ENCODE measurements around the gene RBM15.

The RBM15 gene

GRCh38 chr1:110380672-110381283 lies 41.6 kb downstream of the RBM15 start:
- no CpG with 5 or more reads among the region's 10 CpGs for WGBS (ENCODE audit: extremely low coverage, insufficient coverage, insufficient read length)

GRCh38 chr1:110383251-110383990 lies 44.2 kb downstream of the RBM15 start:
- no peak overlapping the region for H3K4ac ChIP-seq (ENCODE audit: low read depth, low read length)
- no peak overlapping the region for H4K91ac ChIP-seq (ENCODE audit: low read depth, low read length)
- no peak overlapping the region for H3K4me2 ChIP-seq (ENCODE audit: low read length)
- no peak overlapping the region for H2BK12ac ChIP-seq (ENCODE audit: low read length)
- no peaks in the 10 kb centered on the region for H3K4me1 ChIP-seq (ENCODE audit: control insufficient read depth in 1 of 2, insufficient read depth in 2 of 2, low read length in 2 of 2)
- no peak overlapping the region for H2BK120ac ChIP-seq (ENCODE audit: insufficient read depth, low read length, poor library complexity)
- H3K9ac ChIP-seq (ENCODE audit: low read length), result no peak overlapping the region
- no peaks in the 10 kb centered on the region for H3K9me3 ChIP-seq (ENCODE audit: insufficient read depth, low read depth, low read length)
- no peak overlapping the region for H4K8ac ChIP-seq (ENCODE audit: low read depth, low read length)
- WGBS (ENCODE audit: extremely low coverage, insufficient coverage, insufficient read length), result no CpG with 5 or more reads among the region's 5 CpGs
- DNase-seq, result no peak
- H3K14ac ChIP-seq (ENCODE audit: low read length), result no peak overlapping the region
- no peak overlapping the region for H2AK5ac ChIP-seq (ENCODE audit: low read length)
- H3K27ac ChIP-seq (ENCODE audit: low read depth, low read length), result no peak overlapping the region
- H3K79me1 ChIP-seq (ENCODE audit: low read length), result no peaks in the 10 kb centered on the region
- no peak overlapping the region for H3K4me3 ChIP-seq (ENCODE audit: low read depth, low read length)
- H4K12ac ChIP-seq (ENCODE audit: low read depth, low read length), result no peak overlapping the region
- H2BK5ac ChIP-seq (ENCODE audit: low read depth, low read length, poor library complexity), result no peak overlapping the region
- no peaks in the 10 kb centered on the region for H3K79me2 ChIP-seq (ENCODE audit: control insufficient read depth, insufficient read depth, low read length, poor library complexity)
- H2AFZ ChIP-seq (ENCODE audit: insufficient read depth, low read length, poor library complexity), result no peak overlapping the region
- H3K27me3 ChIP-seq (ENCODE audit: insufficient read depth, low read length), result no peaks in the 10 kb centered on the region
- H3K18ac ChIP-seq (ENCODE audit: low read length), result no peak overlapping the region
- H3K23ac ChIP-seq (ENCODE audit: low read length), result no peak overlapping the region
- peaks cover 1 to 3% of the 10 kb centered on the region in 2 experiments for H3K36me3 ChIP-seq (ENCODE audit: control insufficient read depth in 1 of 2, insufficient read depth in 2 of 2, low read length in 2 of 2)

More at GRCh38 chr1:110380672-110381283, 41.6 kb downstream of the RBM15 start:
- Histone ChIP-seq H3K79me1 (ENCODE audit: low read length) (no peaks in the 10 kb centered on the region), H3K4ac (ENCODE audit: low read depth, low read length) (no peak overlapping the region), H3K4me1 (ENCODE audit: control insufficient read depth in 1 of 2, insufficient read depth in 2 of 2, low read length in 2 of 2) (no peaks in the 10 kb centered on the region), H2BK5ac (ENCODE audit: low read depth, low read length, poor library complexity) (no peak overlapping the region), H3K27ac (ENCODE audit: low read depth, low read length) (no peak overlapping the region), H3K9ac (ENCODE audit: low read length) (no peak overlapping the region), H4K12ac (ENCODE audit: low read depth, low read length) (no peak overlapping the region), H2BK120ac (ENCODE audit: insufficient read depth, low read length, poor library complexity) (no peak overlapping the region), H3K9me3 (ENCODE audit: insufficient read depth, low read depth, low read length) (no peaks in the 10 kb centered on the region), H4K8ac (ENCODE audit: low read depth, low read length) (no peak overlapping the region), H3K27me3 (ENCODE audit: insufficient read depth, low read length) (no peaks in the 10 kb centered on the region), H4K91ac (ENCODE audit: low read depth, low read length) (no peak overlapping the region), H3K4me2 (ENCODE audit: low read length) (no peak overlapping the region), H2BK12ac (ENCODE audit: low read length) (no peak overlapping the region), H3K18ac (ENCODE audit: low read length) (no peak overlapping the region), H3K36me3 (ENCODE audit: control insufficient read depth in 1 of 2, insufficient read depth in 2 of 2, low read length in 2 of 2) (peaks cover 2 to 3% of the 10 kb centered on the region in 2 experiments), H3K14ac (ENCODE audit: low read length) (no peak overlapping the region), H3K79me2 (ENCODE audit: control insufficient read depth, insufficient read depth, low read length, poor library complexity) (no peaks in the 10 kb centered on the region), H3K23ac (ENCODE audit: low read length) (no peak overlapping the region), H2AFZ (ENCODE audit: insufficient read depth, low read length, poor library complexity) (no peak overlapping the region), H2AK5ac (ENCODE audit: low read length) (no peak overlapping the region), H3K4me3 (ENCODE audit: low read depth, low read length) (no peak overlapping the region)
- DNase-seq, result no peak

- Histone ChIP-seq H2BK5ac (ENCODE audit: low read depth, low read length, poor library complexity) (no peak overlapping the region), H3K18ac (ENCODE audit: low read length) (no peak overlapping the region), H3K27ac (ENCODE audit: low read depth, low read length) (no peak overlapping the region), H3K23ac (ENCODE audit: low read length) (no peak overlapping the region), H2BK120ac (ENCODE audit: insufficient read depth, low read length, poor library complexity) (no peak overlapping the region), H4K91ac (ENCODE audit: low read depth, low read length) (no peak overlapping the region), H4K8ac (ENCODE audit: low read depth, low read length) (no peak overlapping the region), H3K79me1 (ENCODE audit: low read length) (no peaks in the 10 kb centered on the region), H4K12ac (ENCODE audit: low read depth, low read length) (no peak overlapping the region), H3K36me3 (ENCODE audit: control insufficient read depth in 1 of 2, insufficient read depth in 2 of 2, low read length in 2 of 2) (peaks cover 1 to 3% of the 10 kb centered on the region in 2 experiments), H3K4me2 (ENCODE audit: low read length) (no peak overlapping the region), H2BK12ac (ENCODE audit: low read length) (no peak overlapping the region), H3K4me1 (ENCODE audit: control insufficient read depth in 1 of 2, insufficient read depth in 2 of 2, low read length in 2 of 2) (no peaks in the 10 kb centered on the region), H3K4me3 (ENCODE audit: low read depth, low read length) (no peak overlapping the region), H3K27me3 (ENCODE audit: insufficient read depth, low read length) (no peaks in the 10 kb centered on the region), H3K14ac (ENCODE audit: low read length) (no peak overlapping the region), H3K79me2 (ENCODE audit: control insufficient read depth, insufficient read depth, low read length, poor library complexity) (no peaks in the 10 kb centered on the region), H3K4ac (ENCODE audit: low read depth, low read length) (no peak overlapping the region), H3K9ac (ENCODE audit: low read length) (no peak overlapping the region), H2AK5ac (ENCODE audit: low read length) (no peak overlapping the region), H3K9me3 (ENCODE audit: insufficient read depth, low read depth, low read length) (no peaks in the 10 kb centered on the region), H2AFZ (ENCODE audit: insufficient read depth, low read length, poor library complexity) (no peak overlapping the region)
- DNase-seq, result no peak
- WGBS (ENCODE audit: extremely low coverage, insufficient coverage, insufficient read length), result no CpG with 5 or more reads among the region's 19 CpGs
These were observed 45.6 kb downstream of the RBM15 start for GRCh38 chr1:110384581-110385321.

- WGBS (ENCODE audit: extremely low coverage, insufficient coverage, insufficient read length), result no CpG with 5 or more reads among the region's 1 CpG
- H4K91ac ChIP-seq (ENCODE audit: low read depth, low read length), result no peak overlapping the region
These were observed 46.2 kb downstream of the RBM15 start for GRCh38 chr1:110385369-110385768.

More at GRCh38 chr1:110385369-110385768, 46.2 kb downstream of the RBM15 start:
- Histone ChIP-seq H3K4me3 (ENCODE audit: low read depth, low read length) (no peak overlapping the region), H3K4ac (ENCODE audit: low read depth, low read length) (no peak overlapping the region), H2AK5ac (ENCODE audit: low read length) (no peak overlapping the region), H3K27ac (ENCODE audit: low read depth, low read length) (no peak overlapping the region), H3K79me2 (ENCODE audit: control insufficient read depth, insufficient read depth, low read length, poor library complexity) (no peaks in the 10 kb centered on the region), H4K12ac (ENCODE audit: low read depth, low read length) (no peak overlapping the region), H2BK12ac (ENCODE audit: low read length) (no peak overlapping the region), H2BK5ac (ENCODE audit: low read depth, low read length, poor library complexity) (no peak overlapping the region), H2BK120ac (ENCODE audit: insufficient read depth, low read length, poor library complexity) (no peak overlapping the region), H4K8ac (ENCODE audit: low read depth, low read length) (no peak overlapping the region), H3K18ac (ENCODE audit: low read length) (no peak overlapping the region), H3K4me2 (ENCODE audit: low read length) (no peak overlapping the region), H3K4me1 (ENCODE audit: control insufficient read depth in 1 of 2, insufficient read depth in 2 of 2, low read length in 2 of 2) (no peaks in the 10 kb centered on the region), H3K27me3 (ENCODE audit: insufficient read depth, low read length) (no peaks in the 10 kb centered on the region), H3K14ac (ENCODE audit: low read length) (no peak overlapping the region), H2AFZ (ENCODE audit: insufficient read depth, low read length, poor library complexity) (no peak overlapping the region), H3K23ac (ENCODE audit: low read length) (no peak overlapping the region), H3K9me3 (ENCODE audit: insufficient read depth, low read depth, low read length) (no peaks in the 10 kb centered on the region), H3K79me1 (ENCODE audit: low read length) (no peaks in the 10 kb centered on the region), H3K9ac (ENCODE audit: low read length) (no peak overlapping the region), H3K36me3 (ENCODE audit: control insufficient read depth in 1 of 2, insufficient read depth in 2 of 2, low read length in 2 of 2) (peaks cover 1 to 3% of the 10 kb centered on the region in 2 experiments)
- no peak for DNase-seq
